T-helper 2 cell treated with Interferon-gamma antibody and Interleukin-4, amounts not matched to agents 100 ng/mL and 5 ng/mL, for 36 hours (primary cell): Measurements from ENCODE around the gene RTN4R. TPM values are rescaled to one million over a fixed set of nuclear protein-coding genes. Genes with fewer than 3 reads are reported as not detected.

Experiments
- intact Hi-C: fragments of 100-400 bp; cut with micrococcal nuclease; formaldehyde crosslinking; loops from one replicate; pipeline ENCODE4 v1.15.1; 2023
- total RNA-seq: library from RNA; stranded (reverse); gene quantifications from 2 replicates; pipeline ENCODE4 v1.2.3, GENCODE V29; 2022

RTN4R gene
- total RNA-seq, 1 donor from 2014 or later = 1.9 TPM

GRCh38 chr22:20204311-20204710 lies 63.8 kb downstream of the RTN4R start:
- intact Hi-C loops = no loop called here

GRCh38 chr22:20203552-20204201 lies 64.4 kb downstream of the RTN4R start:
- intact Hi-C loops = no loop called here

GRCh38 chr22:20203142-20203551 lies 65.0 kb downstream of the RTN4R start:
- intact Hi-C loops = no loop called here

GRCh38 chr22:20201837-20202392 lies 66.2 kb downstream of the RTN4R start:
- intact Hi-C loops = no loop called here

- intact Hi-C loops = no loop called here
These were observed 68.2 kb downstream of the RTN4R start for GRCh38 chr22:20199906-20200305.

GRCh38 chr22:20199413-20199842 lies 68.7 kb downstream of the RTN4R start:
- intact Hi-C loops = no loop called here

GRCh38 chr22:20198557-20199319 lies 69.4 kb downstream of the RTN4R start:
- intact Hi-C loops = no loop called here

GRCh38 chr22:20197407-20198030 lies 70.6 kb downstream of the RTN4R start:
- intact Hi-C loops = no loop called here

- intact Hi-C loops = no loop called here
These were observed 71.8 kb downstream of the RTN4R start for GRCh38 chr22:20196094-20196842.

- intact Hi-C loops = no loop called here
These were observed 73.2 kb downstream of the RTN4R start for GRCh38 chr22:20194681-20195593.

- intact Hi-C loops = no loop called here
These were observed 74.2 kb downstream of the RTN4R start for GRCh38 chr22:20193761-20194494.

GRCh38 chr22:20192972-20193760 lies 75.0 kb downstream of the RTN4R start:
- intact Hi-C loops = no loop called here

- intact Hi-C loops = no loop called here
These were observed 75.7 kb downstream of the RTN4R start for GRCh38 chr22:20192293-20192971.

- intact Hi-C loops = no loop called here
These were observed 76.3 kb downstream of the RTN4R start for GRCh38 chr22:20191803-20192202.
